ENCODE results near the gene GRK1.

The GRK1 gene

DNA sequence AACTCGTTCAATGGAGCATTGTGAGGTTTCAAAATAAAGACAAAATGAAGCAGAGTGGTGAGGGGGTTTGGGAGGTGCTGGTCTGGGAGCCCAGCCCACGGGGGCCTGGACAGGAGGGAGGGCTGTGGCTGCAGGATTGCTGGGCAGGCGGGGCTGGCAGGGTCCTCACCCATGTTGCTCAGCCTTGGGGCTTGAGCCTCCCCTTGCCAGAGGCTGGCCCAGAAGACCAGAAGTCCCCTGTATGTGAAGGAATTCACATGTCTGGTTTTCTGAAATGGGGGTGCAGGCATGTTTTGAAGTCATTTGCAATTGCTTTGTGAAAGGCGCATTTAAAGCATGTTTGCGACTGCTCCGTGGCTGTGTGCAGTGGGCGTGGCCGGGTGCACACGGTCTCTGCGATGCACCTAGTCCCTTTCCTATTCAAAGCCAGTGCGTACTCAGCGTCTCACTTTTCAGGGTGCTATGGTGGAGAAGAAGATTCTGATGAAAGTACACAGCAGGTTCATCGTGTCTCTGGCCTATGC lies 2.3 kb downstream of the GRK1 start:
- TF ChIP-seq, protein P1, sequence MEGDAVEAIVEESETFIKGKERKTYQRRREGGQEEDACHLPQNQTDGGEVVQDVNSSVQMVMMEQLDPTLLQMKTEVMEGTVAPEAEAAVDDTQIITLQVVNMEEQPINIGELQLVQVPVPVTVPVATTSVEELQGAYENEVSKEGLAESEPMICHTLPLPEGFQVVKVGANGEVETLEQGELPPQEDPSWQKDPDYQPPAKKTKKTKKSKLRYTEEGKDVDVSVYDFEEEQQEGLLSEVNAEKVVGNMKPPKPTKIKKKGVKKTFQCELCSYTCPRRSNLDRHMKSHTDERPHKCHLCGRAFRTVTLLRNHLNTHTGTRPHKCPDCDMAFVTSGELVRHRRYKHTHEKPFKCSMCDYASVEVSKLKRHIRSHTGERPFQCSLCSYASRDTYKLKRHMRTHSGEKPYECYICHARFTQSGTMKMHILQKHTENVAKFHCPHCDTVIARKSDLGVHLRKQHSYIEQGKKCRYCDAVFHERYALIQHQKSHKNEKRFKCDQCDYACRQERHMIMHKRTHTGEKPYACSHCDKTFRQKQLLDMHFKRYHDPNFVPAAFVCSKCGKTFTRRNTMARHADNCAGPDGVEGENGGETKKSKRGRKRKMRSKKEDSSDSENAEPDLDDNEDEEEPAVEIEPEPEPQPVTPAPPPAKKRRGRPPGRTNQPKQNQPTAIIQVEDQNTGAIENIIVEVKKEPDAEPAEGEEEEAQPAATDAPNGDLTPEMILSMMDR (IDR thresholded peaks at IDR 0.05; ENCODE audit: low read depth, low read length, missing control alignments): no peak
- H3K4me3 ChIP-seq (ENCODE audit: low read depth, low read length): no peak overlapping the region
- DNase-seq (ENCODE audit: low read depth): no peak
- in situ Hi-C loops (cut with HindIII; ENCODE audit: low sequenced_read_pairs): no loop called here

DNA sequence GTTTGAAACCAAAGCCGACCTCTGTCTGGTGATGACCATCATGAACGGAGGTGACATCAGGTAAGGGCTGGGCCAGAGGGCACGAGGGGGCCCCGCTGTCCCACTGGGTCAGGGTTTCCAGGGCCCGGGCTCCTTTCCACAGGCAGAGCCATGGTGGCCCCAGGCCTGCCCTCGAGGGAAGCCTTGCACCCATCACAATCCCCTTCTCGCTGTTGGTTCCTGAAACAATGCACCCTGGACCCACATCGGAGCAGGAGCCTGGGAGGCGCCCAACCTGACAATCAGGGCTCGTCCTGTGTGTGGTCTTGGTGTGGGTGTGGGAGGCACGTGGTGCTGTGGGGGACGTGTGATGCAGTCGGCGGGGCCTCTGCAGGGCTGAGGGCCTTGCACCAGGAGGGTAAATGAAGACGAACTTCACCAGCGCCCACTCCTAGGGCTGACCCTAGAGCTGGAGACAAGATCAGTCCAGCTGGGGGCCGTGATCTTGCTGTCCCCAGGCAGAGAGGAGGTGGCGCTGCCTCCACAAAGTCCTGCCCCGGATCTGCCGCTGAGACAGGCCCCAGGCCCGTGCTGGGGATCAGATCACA lies 2.8 kb downstream of the GRK1 start:
- DNase-seq (ENCODE audit: low read depth): no peak

DNA sequence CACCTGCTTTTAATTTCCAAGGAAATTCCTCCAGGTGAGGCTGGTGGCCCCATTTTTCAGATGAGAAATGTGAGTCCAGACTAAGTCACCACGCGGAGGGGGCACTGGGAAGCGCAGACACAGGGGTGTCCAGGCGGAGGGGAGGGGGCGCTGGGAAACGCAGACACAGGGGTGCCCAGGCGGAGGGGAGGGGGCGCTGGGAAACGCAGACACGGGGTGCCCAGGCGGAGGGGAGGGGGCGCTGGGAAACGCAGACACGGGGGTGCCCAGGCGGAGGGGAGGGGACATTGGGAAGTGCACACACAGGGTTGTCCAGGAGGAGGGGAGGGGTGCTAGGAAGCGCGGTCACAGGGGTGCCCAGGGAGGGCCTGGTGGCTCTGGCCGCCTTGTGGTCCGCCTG lies 3.5 kb downstream of the GRK1 start:
- in situ Hi-C loops (cut with HindIII; ENCODE audit: low sequenced_read_pairs): no loop called here
- TF ChIP-seq, protein P1 (IDR thresholded peaks at IDR 0.05; ENCODE audit: low read depth, low read length, missing control alignments): no peak
- no peak for DNase-seq (ENCODE audit: low read depth)
- H3K4me3 ChIP-seq (ENCODE audit: low read depth, low read length): no peak overlapping the region

More for the DNA sequence above, 2.8 kb downstream of the GRK1 start:
- no peak overlapping the region for H3K4me3 ChIP-seq (ENCODE audit: low read depth, low read length)
- TF ChIP-seq, protein P1 (IDR thresholded peaks at IDR 0.05; ENCODE audit: low read depth, low read length, missing control alignments): no peak
- in situ Hi-C loops (cut with HindIII; ENCODE audit: low sequenced_read_pairs): no loop called here

DNA sequence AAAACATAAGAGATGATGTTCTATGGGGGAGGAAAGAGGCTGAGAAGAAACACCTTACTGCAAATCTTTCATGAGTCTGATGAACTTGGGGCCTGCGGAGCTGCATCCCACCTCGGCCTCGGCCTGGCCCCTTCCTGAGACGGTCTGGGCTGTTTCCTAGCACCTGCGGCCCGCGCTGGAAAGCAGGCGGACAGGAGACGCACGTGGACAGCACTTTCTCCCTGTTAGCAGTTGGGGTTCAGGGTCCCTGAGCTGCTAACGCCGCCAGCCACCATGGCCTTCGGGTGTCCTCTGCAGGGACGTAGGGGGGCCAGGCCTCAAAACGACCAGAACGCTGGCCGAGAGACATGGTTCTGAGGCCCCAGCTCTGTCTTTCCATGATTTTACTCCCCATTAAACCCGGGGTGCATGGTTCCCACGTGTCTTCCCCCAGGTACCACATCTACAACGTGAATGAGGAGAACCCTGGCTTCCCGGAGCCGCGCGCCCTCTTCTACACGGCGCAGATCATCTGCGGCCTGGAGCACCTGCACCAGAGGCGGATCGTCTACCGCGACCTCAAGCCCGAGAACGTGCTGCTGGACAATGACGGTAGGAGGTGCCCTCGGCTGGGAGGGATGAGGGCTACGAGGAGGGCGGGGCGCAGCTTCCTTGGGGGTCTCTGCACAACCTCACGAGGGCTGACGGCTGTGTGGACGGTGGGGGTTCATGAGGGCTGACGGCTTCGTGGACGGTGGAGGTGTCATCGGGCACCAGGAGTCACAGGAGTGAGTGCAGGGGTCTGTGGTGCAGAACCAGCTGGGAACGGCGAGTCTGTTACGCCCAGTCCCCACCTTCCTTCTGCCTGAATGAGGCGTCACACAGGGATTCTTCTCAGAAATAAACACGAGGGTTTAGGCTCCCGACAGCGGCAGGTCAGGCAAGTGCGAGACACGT lies 4.3 kb downstream of the GRK1 start:
- no peak overlapping the region for H3K4me3 ChIP-seq (ENCODE audit: low read depth, low read length)
- DNase-seq (ENCODE audit: low read depth): no peak
- in situ Hi-C loops (cut with HindIII; ENCODE audit: low sequenced_read_pairs): no loop called here
- TF ChIP-seq, protein P1 (IDR thresholded peaks at IDR 0.05; ENCODE audit: low read depth, low read length, missing control alignments): no peak

DNA sequence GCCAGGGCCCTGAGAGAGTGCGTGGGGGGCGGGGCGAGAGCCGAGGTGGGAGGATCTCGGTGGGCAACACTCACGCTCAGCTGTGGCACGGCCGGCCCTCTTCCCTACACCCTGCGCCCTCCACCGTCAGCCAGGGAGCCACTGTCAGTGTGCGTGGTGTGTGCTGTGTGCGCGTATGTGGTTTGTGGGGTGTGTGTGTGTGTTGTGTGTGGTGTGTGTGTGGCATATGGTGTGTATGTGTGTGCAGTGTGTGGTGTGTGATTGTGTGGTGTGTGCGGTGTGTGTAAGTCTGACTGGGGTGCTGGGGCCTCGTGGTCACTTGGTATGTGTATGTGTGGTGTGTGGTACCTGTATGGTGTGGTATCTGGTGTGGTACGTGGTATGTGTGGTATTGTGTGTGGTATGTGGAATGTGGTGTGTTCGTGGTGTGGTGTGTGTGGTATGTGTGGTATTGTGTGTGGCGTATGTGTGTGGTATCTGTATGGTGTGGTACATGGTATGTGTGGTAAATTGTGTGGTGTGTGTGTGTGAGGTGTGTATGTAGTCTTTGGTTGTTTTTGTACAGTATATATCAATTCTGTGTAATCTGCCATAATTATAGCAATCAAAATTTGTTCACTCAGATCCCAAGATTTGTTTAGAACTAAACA lies 5.1 kb downstream of the GRK1 start:
- in situ Hi-C loops (cut with HindIII; ENCODE audit: low sequenced_read_pairs): no loop called here
- no peak for DNase-seq (ENCODE audit: low read depth)
- no peak overlapping the region for H3K4me3 ChIP-seq (ENCODE audit: low read depth, low read length)
- TF ChIP-seq, protein P1 (IDR thresholded peaks at IDR 0.05; ENCODE audit: low read depth, low read length, missing control alignments): no peak

DNA sequence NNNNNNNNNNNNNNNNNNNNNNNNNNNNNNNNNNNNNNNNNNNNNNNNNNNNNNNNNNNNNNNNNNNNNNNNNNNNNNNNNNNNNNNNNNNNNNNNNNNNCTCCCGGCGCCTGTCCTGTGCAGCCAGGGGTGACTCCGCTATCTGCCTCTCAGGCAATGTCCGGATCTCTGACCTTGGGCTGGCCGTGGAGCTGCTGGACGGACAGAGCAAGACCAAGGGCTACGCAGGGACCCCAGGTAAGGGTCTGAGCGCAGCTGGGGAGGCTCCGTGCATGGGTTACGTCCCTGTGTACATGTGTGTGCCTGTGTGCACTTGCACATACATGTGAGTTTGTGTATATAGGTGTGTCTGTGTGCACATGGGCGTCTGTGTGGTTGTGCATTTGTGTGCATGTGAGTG lies 55.9 kb downstream of the GRK1 start:
- no peak overlapping the region for H3K4me3 ChIP-seq (ENCODE audit: low read depth, low read length)
- TF ChIP-seq, protein P1 (IDR thresholded peaks at IDR 0.05; ENCODE audit: low read depth, low read length, missing control alignments): no peak
- in situ Hi-C loops (cut with HindIII; ENCODE audit: low sequenced_read_pairs): no loop called here
- DNase-seq (ENCODE audit: low read depth): no peak

Data from astrocyte of the cerebellum (primary cell).